ENCODE measurements around the gene PHF1.

GRCh38 chr6:33375143-33375671 lies 35.6 kb upstream of the PHF1 start:
- TF ChIP-seq CTCF (tag by site-specific recombination; IDR thresholded peaks at IDR 0.05) (no peak), ZNF596 (tag by site-specific recombination; IDR thresholded peaks at IDR 0.05) (no peak), ZNF292 (tag by site-specific recombination; IDR thresholded peaks at IDR 0.05; ENCODE audit: borderline replicate concordance, low read depth) (no peak)
